CD8-positive, alpha-beta memory T cell (primary cell): Measurements from ENCODE around the gene CENPI. TPM values are rescaled to one million over a fixed set of nuclear protein-coding genes. Genes with fewer than 3 reads are reported as not detected.

ENCODE experiments used
- CTCF ChIA-PET: fragments of 350-600 bp; sonication (Branson Sonifier 250); formaldehyde crosslinking; loops from one replicate; lab custom pipeline; 2021; ENCODE audit warnings: antibody characterized with exemption; lab: Charles Lee
- POLR2A ChIA-PET: fragments of 350-600 bp; sonication (Branson Sonifier 250); formaldehyde crosslinking; loops from one replicate; lab custom pipeline; 2021; ENCODE audit warnings: antibody characterized with exemption; lab: Charles Lee
- DNase-seq, 5 donors: peaks; one replicate each; pipeline versions ENCODE4 v3.0.0 to v3.0.0-alpha.2; 2020 to 2022; ENCODE audit warnings: mixed read lengths in 1 of 5
- H3K27ac ChIP-seq: one replicate; pipeline ENCODE4 v1.7.0; 2013; ENCODE audit warnings: low read depth, mild to moderate bottlenecking, low read length, moderate library complexity
- H3K27me3 ChIP-seq: 2 replicates; pipeline ENCODE4 v1.7.0; 2013; ENCODE audit warnings: low read length, mild to moderate bottlenecking; ENCODE audit not compliant: insufficient read depth, poor library complexity, severe bottlenecking
- H3K36me3 ChIP-seq: 2 replicates; pipeline ENCODE4 v1.7.0; 2013; ENCODE audit warnings: mild to moderate bottlenecking, low read length, moderate library complexity; ENCODE audit not compliant: insufficient read depth
- H3K4me1 ChIP-seq: 2 replicates; pipeline ENCODE4 v1.7.0; 2013; ENCODE audit warnings: mild to moderate bottlenecking, low read length, moderate library complexity; ENCODE audit not compliant: insufficient read depth
- H3K4me3 ChIP-seq: 2 replicates; pipeline ENCODE4 v1.7.0; 2013; ENCODE audit warnings: mild to moderate bottlenecking, low read length
- H3K9me3 ChIP-seq: 2 replicates; pipeline ENCODE4 v1.7.0; 2013; ENCODE audit warnings: mild to moderate bottlenecking, low read length
- H3K27ac Mint-ChIP-seq, 8 donors: one replicate each; pipeline ENCODE4 v1.8.0; 2020 to 2021; ENCODE audit warnings: mixed read lengths in 8 of 8, mild to moderate bottlenecking in 6 of 8, inconsistent platforms in 3 of 8, moderate library complexity in 3 of 8
- H3K27me3 Mint-ChIP-seq, 2 donors: one replicate each; pipeline ENCODE4 v1.8.0; 2020 to 2021; ENCODE audit warnings: mixed read lengths in 2 of 2, mild to moderate bottlenecking in 1 of 2, moderate library complexity in 1 of 2
- H3K36me3 Mint-ChIP-seq, 3 donors: one replicate each; pipeline ENCODE4 v1.8.0; 2020 to 2021; ENCODE audit warnings: mixed read lengths in 3 of 3, inconsistent platforms in 1 of 3, mild to moderate bottlenecking in 1 of 3
- H3K4me1 Mint-ChIP-seq, 3 donors: one replicate each; pipeline ENCODE4 v1.8.0; 2020 to 2021; ENCODE audit warnings: mixed read lengths in 3 of 3, inconsistent platforms in 1 of 3, mild to moderate bottlenecking in 1 of 3
- H3K4me3 Mint-ChIP-seq, 7 donors: one replicate each; pipeline ENCODE4 v1.8.0; 2020 to 2021; ENCODE audit warnings: mixed read lengths in 7 of 7, mild to moderate bottlenecking in 6 of 7, moderate library complexity in 4 of 7, inconsistent platforms in 2 of 7
- H3K9me3 Mint-ChIP-seq, 5 donors: one replicate each; pipeline ENCODE4 v1.8.0; 2020 to 2022; ENCODE audit warnings: mixed read lengths in 5 of 5, mild to moderate bottlenecking in 3 of 5, moderate library complexity in 2 of 5, inconsistent platforms in 1 of 5
- polyA plus RNA-seq: library from polyadenylated mRNA; unstranded; fragments of 300-500 nt; fragmentation: Illumina TruSeq; gene quantifications from one replicate; pipeline ENCODE4 v1.2.3, GENCODE V29; 2021
- total RNA-seq, 2 experiments: library from RNA; stranded (reverse); gene quantifications; one replicate each; pipeline ENCODE4 v1.2.3, GENCODE V29; 2021

Gene CENPI
- total and polyA plus RNA-seq, 3 experiments from 2014 or later: 0.15 to 15.5 (median 12.8) TPM

GRCh38 chrX:101071582-101071981, 26.4 kb upstream of the CENPI start:
- no peak overlapping the region for H3K27ac Mint-ChIP-seq

GRCh38 chrX:101078716-101079598, 19.0 kb upstream of the CENPI start, which contains the start of gene TMEM35A:
Gene TMEM35A (plus strand): TSS chrX:101078879. CDS start chrX:101079003, 124 bp downstream.
- DNase-seq: no peak
- H3K9me3 Mint-ChIP-seq: peaks cover 0 to 2% (median 0%) of the 10 kb centered on the region in 5 donors
- Histone ChIP-seq H3K27ac (no peak within 1 kb of the TSS), H3K36me3 (no peaks in the 10 kb centered on the region), H3K9me3 (no peaks in the 10 kb centered on the region), H3K4me1 (no peaks in the 10 kb centered on the region), H3K4me3 (no peak within 1 kb of the TSS), H3K27me3 (no peaks in the 10 kb centered on the region)
- ChIA-PET POLR2A (no interaction called here), CTCF (no interaction called here)
- no peaks in the 10 kb centered on the region for H3K36me3 Mint-ChIP-seq
- H3K27ac Mint-ChIP-seq: peak within 1 kb of the TSS in 3 of 8 donors; percentile 2 to 70 (median 65)
- peaks cover 22 to 24% of the 10 kb centered on the region in 2 donors for H3K27me3 Mint-ChIP-seq
- H3K4me3 Mint-ChIP-seq: peak within 1 kb of the TSS in 2 of 7 donors; percentile 33 to 54
- H3K4me1 Mint-ChIP-seq: peaks cover 0 to 4% (median 4%) of the 10 kb centered on the region in 3 donors

More at GRCh38 chrX:101071582-101071981, 26.4 kb upstream of the CENPI start:
- Histone ChIP-seq H3K9me3 (no peaks in the 10 kb centered on the region), H3K27me3 (no peaks in the 10 kb centered on the region), H3K36me3 (no peaks in the 10 kb centered on the region), H3K4me3 (no peak overlapping the region), H3K27ac (no peak overlapping the region), H3K4me1 (no peaks in the 10 kb centered on the region)
- Mint-ChIP-seq H3K27me3 (no peaks in the 10 kb centered on the region), H3K4me1 (no peaks in the 10 kb centered on the region), H3K9me3 (peaks cover 0 to 2% (median 0%) of the 10 kb centered on the region in 5 donors), H3K4me3 (no peak overlapping the region), H3K36me3 (no peaks in the 10 kb centered on the region)
- POLR2A ChIA-PET: no interaction called here
- DNase-seq: no peak
- CTCF ChIA-PET: no interaction called here

- Histone ChIP-seq H3K4me1 (no peaks in the 10 kb centered on the region), H3K27me3 (no peaks in the 10 kb centered on the region), H3K36me3 (no peaks in the 10 kb centered on the region), H3K4me3 (no peak overlapping the region), H3K9me3 (no peaks in the 10 kb centered on the region), H3K27ac (no peak overlapping the region)
- no peaks in the 10 kb centered on the region for H3K36me3 Mint-ChIP-seq
- peaks cover 0 to 4% (median 4%) of the 10 kb centered on the region in 3 donors for H3K4me1 Mint-ChIP-seq
- POLR2A ChIA-PET: no interaction called here
- H3K27ac Mint-ChIP-seq: no peak overlapping the region
- CTCF ChIA-PET: no interaction called here
- peaks cover 0 to 2% (median 0%) of the 10 kb centered on the region in 5 donors for H3K9me3 Mint-ChIP-seq
- no peak overlapping the region for H3K4me3 Mint-ChIP-seq
- peaks cover 22 to 24% of the 10 kb centered on the region in 2 donors for H3K27me3 Mint-ChIP-seq
- DNase-seq: no peak
These were observed 18.2 kb upstream of the CENPI start for GRCh38 chrX:101079736-101080270.

GRCh38 chrX:101080326-101081124, 17.5 kb upstream of the CENPI start:
- H3K27me3 Mint-ChIP-seq: peaks cover 22 to 24% of the 10 kb centered on the region in 2 donors
- no peak for DNase-seq
- peaks cover 0 to 4% (median 4%) of the 10 kb centered on the region in 3 donors for H3K4me1 Mint-ChIP-seq
- Histone ChIP-seq H3K9me3 (no peaks in the 10 kb centered on the region), H3K4me3 (no peak overlapping the region), H3K27ac (no peak overlapping the region), H3K36me3 (no peaks in the 10 kb centered on the region), H3K27me3 (no peaks in the 10 kb centered on the region), H3K4me1 (no peaks in the 10 kb centered on the region)
- POLR2A ChIA-PET: no interaction called here
- CTCF ChIA-PET: no interaction called here
- H3K4me3 Mint-ChIP-seq: no peak overlapping the region
- H3K9me3 Mint-ChIP-seq: peaks cover 0 to 2% (median 0%) of the 10 kb centered on the region in 5 donors
- H3K36me3 Mint-ChIP-seq: no peaks in the 10 kb centered on the region
- no peak overlapping the region for H3K27ac Mint-ChIP-seq

GRCh38 chrX:101081231-101081630, 16.8 kb upstream of the CENPI start:
- CTCF ChIA-PET: no interaction called here
- H3K27me3 Mint-ChIP-seq: peaks cover 22 to 24% of the 10 kb centered on the region in 2 donors

GRCh38 chrX:101091817-101092216, 6.2 kb upstream of the CENPI start:
- Mint-ChIP-seq H3K4me3 (no peak overlapping the region), H3K4me1 (peaks cover 0 to 2% (median 0%) of the 10 kb centered on the region in 3 donors), H3K9me3 (peaks cover 0 to 2% (median 0%) of the 10 kb centered on the region in 5 donors), H3K27me3 (peaks cover 0 to 7% of the 10 kb centered on the region in 2 donors), H3K27ac (no peak overlapping the region), H3K36me3 (no peaks in the 10 kb centered on the region)
- no peaks in the 10 kb centered on the region for H3K27me3 ChIP-seq
- no peak overlapping the region for H3K27ac ChIP-seq
- ChIA-PET POLR2A (no interaction called here), CTCF (no interaction called here)
- no peak for DNase-seq
- H3K4me3 ChIP-seq: no peak overlapping the region
- no peaks in the 10 kb centered on the region for H3K4me1 ChIP-seq
- no peaks in the 10 kb centered on the region for H3K9me3 ChIP-seq
- H3K36me3 ChIP-seq: no peaks in the 10 kb centered on the region

More at GRCh38 chrX:101081231-101081630, 16.8 kb upstream of the CENPI start:
- DNase-seq: no peak
- H3K4me3 ChIP-seq: no peak overlapping the region
- H3K4me1 Mint-ChIP-seq: peaks cover 0 to 4% (median 4%) of the 10 kb centered on the region in 3 donors
- no peaks in the 10 kb centered on the region for H3K36me3 ChIP-seq
- POLR2A ChIA-PET: no interaction called here
- H3K27ac Mint-ChIP-seq: no peak overlapping the region
- no peak overlapping the region for H3K27ac ChIP-seq
- peaks cover 0 to under 1% (median 0%) of the 10 kb centered on the region in 5 donors for H3K9me3 Mint-ChIP-seq
- H3K27me3 ChIP-seq: no peaks in the 10 kb centered on the region
- H3K4me3 Mint-ChIP-seq: no peak overlapping the region
- no peaks in the 10 kb centered on the region for H3K36me3 Mint-ChIP-seq
- no peaks in the 10 kb centered on the region for H3K4me1 ChIP-seq
- no peaks in the 10 kb centered on the region for H3K9me3 ChIP-seq

GRCh38 chrX:101108284-101108683, 10.3 kb downstream of the CENPI start:
- Histone ChIP-seq H3K4me1 (no peaks in the 10 kb centered on the region), H3K27ac (no peak overlapping the region), H3K4me3 (no peak overlapping the region), H3K36me3 (no peaks in the 10 kb centered on the region), H3K9me3 (no peaks in the 10 kb centered on the region), H3K27me3 (no peaks in the 10 kb centered on the region)
- H3K27me3 Mint-ChIP-seq: no peaks in the 10 kb centered on the region
- CTCF ChIA-PET: no interaction called here
- H3K4me3 Mint-ChIP-seq: no peak overlapping the region
- DNase-seq: no peak
- no peaks in the 10 kb centered on the region for H3K9me3 Mint-ChIP-seq
- no peaks in the 10 kb centered on the region for H3K36me3 Mint-ChIP-seq
- no peaks in the 10 kb centered on the region for H3K4me1 Mint-ChIP-seq
- no peak overlapping the region for H3K27ac Mint-ChIP-seq
- POLR2A ChIA-PET: no interaction called here
